ENCODE results near the gene FAM78A.
"Not testable (repeated sequence)": the region's sequence is repeated elsewhere in the genome, so short reads cannot be mapped to it uniquely, and the experiment has no call there.

The FAM78A gene

DNA sequence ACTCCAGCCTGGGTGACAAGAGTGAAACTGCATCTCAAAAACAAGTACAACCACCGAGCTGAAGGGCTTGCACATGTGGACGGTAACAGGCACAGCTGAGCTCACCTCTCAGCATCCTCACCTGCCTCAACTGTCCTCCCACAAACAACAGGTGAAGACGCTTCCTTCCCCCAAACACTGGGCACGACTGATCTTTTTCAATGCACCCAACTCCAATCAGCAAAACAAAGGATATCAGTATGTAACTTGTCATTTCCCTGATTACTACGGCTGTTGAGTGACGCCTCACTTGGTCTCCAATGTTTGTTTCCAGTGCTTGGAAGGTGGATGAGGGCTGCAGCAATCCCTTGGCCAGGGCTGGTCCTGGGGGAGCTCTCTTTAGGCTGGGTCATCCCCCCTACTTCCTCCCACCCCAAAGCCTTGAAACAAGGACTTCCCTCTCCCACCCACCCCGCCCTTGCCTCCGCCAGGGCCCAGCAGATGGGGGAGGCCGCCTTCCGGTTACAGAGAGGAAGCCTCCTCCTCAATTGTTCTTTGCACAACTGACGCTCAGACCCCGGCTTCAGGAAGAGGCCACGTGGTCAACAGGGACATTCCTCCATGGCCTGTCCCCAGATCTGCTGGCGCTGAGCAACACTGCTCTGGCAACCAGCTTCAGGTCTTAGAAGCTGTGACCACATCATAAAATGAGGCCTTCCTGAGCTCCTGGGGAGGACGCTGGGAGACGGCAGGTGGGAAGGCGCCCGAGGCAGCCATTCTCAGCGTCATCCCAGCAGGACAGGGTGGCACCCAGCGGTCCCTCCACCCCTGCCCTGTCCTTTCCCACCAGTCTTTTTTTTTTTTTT, 5.9 kb downstream of the FAM78A start:
- in situ Hi-C loops (cut with HindIII; ENCODE audit: low sequenced_read_pairs), result no loop called here

GRCh38 chr9:131266266-131267229, 9.8 kb downstream of the FAM78A start:
- in situ Hi-C loops (cut with HindIII; ENCODE audit: low sequenced_read_pairs), result no loop called here

DNA sequence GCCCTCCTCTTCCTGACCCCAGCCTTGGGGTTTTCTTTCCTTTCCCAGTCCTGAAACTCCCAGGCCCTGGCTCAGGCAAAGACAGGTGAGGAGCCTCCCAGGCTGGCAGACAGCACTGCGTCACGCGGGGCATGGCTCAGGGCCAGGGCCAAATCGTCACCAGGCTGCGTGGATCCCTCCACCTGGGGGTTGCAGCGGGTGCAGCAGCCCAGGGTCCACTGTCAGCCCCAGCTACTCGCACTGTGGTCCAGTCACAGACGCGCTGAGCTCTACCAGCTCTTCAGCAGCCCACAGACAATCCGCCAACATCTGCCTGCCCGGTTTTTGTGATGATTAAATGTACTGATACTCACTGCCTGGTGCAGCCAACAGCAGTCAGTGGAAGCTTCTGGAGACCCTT, 12.1 kb downstream of the FAM78A start:
- in situ Hi-C loops (cut with HindIII; ENCODE audit: low sequenced_read_pairs), result no loop called here

GRCh38 chr9:131263701-131264100, 12.6 kb downstream of the FAM78A start:
- in situ Hi-C loops (cut with HindIII; ENCODE audit: low sequenced_read_pairs), result no loop called here

GRCh38 chr9:131263033-131263343, 13.3 kb downstream of the FAM78A start:
- in situ Hi-C loops (cut with HindIII; ENCODE audit: low sequenced_read_pairs), result not testable (repeated sequence)

DNA sequence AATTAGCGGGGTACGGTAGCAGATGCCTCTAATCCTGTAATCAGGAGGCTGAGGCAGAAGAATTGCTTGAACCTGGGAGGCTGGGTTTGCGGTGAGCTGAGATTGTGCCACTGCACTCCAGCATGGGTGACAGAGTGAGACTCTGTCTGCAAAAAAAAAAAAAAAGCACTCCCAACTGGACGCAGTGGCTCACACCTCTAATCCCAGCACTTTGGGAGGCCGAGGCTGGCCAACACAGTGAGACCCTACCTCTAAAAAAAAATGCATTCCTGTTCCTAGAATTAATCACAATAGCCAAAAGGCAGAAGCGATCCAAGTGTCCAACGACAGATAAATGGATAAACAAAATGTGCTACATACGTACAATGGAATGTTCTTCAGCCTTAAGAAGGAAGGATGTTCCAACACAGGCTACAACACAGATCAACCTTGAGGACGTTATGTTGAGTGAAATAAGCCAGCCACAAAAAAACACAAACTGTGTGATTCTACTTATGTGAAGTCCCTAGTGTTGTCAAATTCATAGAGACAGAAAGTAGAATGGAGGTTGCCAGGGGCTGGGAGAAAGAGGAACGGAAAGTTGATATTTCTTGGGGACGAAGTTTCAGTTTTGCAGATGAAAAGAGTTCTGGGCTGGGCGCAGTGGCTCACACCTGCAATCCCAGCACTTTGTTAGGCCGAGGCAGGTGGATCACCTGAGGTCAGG, 13.8 kb downstream of the FAM78A start:
- in situ Hi-C loops (cut with HindIII; ENCODE audit: low sequenced_read_pairs), result no loop called here

- in situ Hi-C loops (cut with HindIII; ENCODE audit: low sequenced_read_pairs), result no loop called here
These were observed 15.4 kb downstream of the FAM78A start for GRCh38 chr9:131260751-131261452.

DNA sequence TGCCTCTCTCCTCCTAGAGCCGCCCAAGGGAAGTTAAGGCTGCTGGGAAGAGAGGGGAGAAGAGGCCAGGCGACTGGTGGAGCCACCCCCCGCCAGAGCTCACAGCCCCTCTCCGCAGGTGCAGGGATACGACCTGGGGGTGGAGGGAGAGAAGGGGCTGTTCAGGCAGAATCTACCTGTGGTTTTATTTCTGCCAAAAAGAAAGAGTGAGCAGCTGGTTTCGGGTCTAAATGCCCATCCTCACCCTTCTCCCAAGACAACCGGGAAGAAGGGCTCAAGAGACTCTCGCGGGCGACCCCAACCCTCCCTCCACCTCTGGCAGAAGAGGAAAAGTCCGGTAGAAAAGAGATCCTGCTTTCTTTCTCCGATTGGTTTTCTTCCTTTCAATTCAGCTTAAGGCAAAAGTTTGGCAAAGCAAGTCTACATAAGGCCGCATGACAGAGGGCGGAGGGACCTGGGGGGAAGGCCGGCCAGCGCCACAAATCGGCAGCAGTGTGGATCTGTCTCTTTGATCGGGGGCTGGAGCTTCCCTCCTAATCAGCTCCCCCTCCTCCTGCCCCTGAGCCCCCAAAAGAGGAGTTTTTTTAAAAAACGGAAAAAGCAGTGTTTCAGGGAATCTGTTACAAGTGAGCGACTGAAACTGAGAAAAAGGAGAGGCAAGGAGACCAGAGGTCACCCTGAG, 16.3 kb downstream of the FAM78A start:
- in situ Hi-C loops (cut with HindIII; ENCODE audit: low sequenced_read_pairs), result no loop called here

GRCh38 chr9:131259432-131259898, 16.8 kb downstream of the FAM78A start:
- in situ Hi-C loops (cut with HindIII; ENCODE audit: low sequenced_read_pairs), result no loop called here

DNA sequence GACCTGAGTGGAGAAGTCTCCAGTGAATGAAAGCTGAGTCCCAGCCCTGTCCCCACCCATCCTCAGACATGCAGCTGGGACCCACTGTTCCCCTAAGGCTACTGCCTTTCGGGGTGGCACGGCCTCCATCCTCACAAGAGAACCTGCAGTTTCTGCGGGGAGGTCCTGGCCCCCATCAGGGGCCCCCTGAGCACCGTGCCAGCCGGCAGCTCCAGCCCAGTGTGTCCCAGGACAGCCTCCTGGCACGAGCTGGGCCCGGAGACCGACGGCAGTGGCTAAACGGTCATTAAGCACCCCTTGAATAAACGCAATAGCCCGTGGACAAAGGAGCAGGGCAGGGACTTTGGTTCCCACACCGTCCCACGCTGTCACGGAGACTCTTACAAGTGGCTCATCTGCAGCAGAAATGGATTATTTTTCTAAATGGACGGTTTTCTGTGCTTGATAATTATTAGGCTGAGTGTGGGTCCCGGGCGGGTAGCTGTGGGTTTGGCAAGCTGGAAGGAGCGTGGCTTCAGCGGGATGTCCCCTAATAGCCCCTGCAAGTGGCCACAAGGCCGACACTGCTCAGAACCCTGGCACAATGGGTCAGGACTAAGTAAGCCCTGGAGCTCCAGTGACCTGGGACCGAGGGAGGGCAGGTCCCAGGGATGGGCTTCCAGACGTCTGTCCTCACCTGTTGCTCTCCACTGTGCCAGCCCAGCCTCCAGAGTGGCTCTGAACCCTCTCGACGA, 17.4 kb downstream of the FAM78A start:
- in situ Hi-C loops (cut with HindIII; ENCODE audit: low sequenced_read_pairs), result no loop called here

- in situ Hi-C loops (cut with HindIII; ENCODE audit: low sequenced_read_pairs), result no loop called here
These were observed 18.1 kb downstream of the FAM78A start for GRCh38 chr9:131258186-131258585.

DNA sequence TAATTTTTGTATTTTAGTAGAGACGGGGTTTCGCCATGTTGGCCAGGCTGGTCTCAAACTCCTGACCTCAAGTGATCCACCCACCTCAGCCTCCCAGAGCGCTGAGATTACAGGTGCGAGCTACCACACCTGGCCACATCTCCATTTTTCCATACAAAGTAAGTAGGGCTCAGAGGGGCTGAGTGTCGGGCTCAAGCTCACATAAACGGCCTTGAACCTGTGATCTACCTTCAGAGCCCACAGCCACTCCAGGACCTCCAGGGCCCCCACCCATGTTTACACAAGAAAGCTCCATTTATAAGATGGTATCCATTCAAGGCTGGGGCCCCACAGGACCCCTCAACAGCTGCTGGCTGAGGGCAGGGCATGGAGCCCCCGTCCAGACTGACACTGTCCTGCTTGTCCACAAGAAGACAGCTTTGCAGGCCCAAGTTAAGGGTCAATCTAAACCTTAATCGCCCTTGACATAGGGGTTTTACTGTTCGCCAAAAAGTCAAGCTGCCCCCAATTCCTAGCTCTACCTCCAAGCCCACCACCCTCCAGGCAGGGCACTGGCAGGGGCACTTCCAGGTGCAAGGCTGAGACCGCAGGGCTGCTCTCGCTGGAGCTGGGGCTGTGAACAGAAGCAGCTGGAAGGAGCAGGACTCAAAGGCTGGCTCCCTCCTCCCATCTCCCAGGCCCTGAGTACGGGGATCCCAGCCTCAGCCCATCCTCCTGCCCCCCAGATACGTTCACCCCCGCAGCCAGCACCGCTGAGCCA, 18.9 kb downstream of the FAM78A start:
- in situ Hi-C loops (cut with HindIII; ENCODE audit: low sequenced_read_pairs), result no loop called here

GRCh38 chr9:131255676-131256197, 20.6 kb downstream of the FAM78A start:
- in situ Hi-C loops (cut with HindIII; ENCODE audit: low sequenced_read_pairs), result no loop called here

GRCh38 chr9:131254626-131255025, 21.7 kb downstream of the FAM78A start:
- in situ Hi-C loops (cut with HindIII; ENCODE audit: low sequenced_read_pairs), result no loop called here

DNA sequence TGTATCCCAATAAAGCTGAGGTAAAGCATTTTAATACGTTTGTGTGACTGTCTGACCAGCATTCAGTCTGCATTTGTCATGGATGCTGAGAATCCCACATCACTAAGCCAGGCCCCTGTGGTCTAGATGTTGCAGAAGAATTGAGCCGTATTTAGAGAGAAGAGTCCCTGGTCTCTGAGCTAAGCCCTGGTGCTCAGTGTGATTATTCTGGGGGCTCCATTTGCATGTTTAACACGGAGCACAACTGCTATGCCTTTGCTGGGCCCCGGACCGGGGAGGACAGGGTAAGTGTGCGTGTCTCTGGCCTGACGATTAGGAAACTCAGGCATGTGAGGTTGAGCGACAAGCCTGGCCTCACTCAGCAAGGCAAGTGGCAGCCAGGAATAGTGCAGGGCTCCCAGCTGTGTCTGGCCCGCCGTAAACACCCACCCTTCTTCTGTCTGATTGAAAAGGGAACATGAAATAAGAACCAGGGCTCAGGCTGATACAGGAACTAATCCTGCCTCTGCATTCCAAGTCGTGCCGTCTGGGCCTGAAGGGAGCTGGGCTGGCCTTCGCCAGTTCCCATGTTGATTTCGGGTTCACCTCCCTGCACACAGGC, 22.3 kb downstream of the FAM78A start:
- in situ Hi-C loops (cut with HindIII; ENCODE audit: low sequenced_read_pairs), result no loop called here

GRCh38 chr9:131252120-131252519, 24.2 kb downstream of the FAM78A start:
- in situ Hi-C loops (cut with HindIII; ENCODE audit: low sequenced_read_pairs), result no loop called here

GRCh38 chr9:131246618-131247017, 29.7 kb downstream of the FAM78A start:
- in situ Hi-C loops (cut with HindIII; ENCODE audit: low sequenced_read_pairs), result no loop called here

- in situ Hi-C loops (cut with HindIII; ENCODE audit: low sequenced_read_pairs), result not testable (repeated sequence)
These were observed 32.0 kb downstream of the FAM78A start for GRCh38 chr9:131244331-131244730.

Data from DLD1 (cell line).